Liver (tissue), 10 donors: ENCODE measurements around the gene IQCK. TPM values are rescaled to one million over a fixed set of nuclear protein-coding genes. Genes with fewer than 3 reads are reported as not detected.

Source experiments
- DNase-seq: peaks from one replicate; pipeline ENCODE4 v3.0.0-alpha.2; 2017; ENCODE audit warnings: low spot score
- H3K27ac ChIP-seq, 2 donors: one replicate each; pipeline ENCODE4 v1.7.0; 2013; ENCODE audit warnings: inconsistent platforms in 2 of 2, low read length in 2 of 2, control low read depth in 1 of 2, low read depth in 1 of 2, mild to moderate bottlenecking in 1 of 2
- H3K27me3 ChIP-seq, 4 donors: one replicate each; pipeline versions ENCODE4 v1.6.1 to v1.7.0; 2013; ENCODE audit warnings: low read length in 3 of 4, inconsistent platforms in 1 of 4, mild to moderate bottlenecking in 1 of 4, moderate library complexity in 1 of 4; ENCODE audit not compliant: control insufficient read depth in 4 of 4, insufficient read depth in 4 of 4
- H3K36me3 ChIP-seq, 4 donors: one replicate each; pipeline versions ENCODE4 v1.6.1 to v1.7.0; 2013; ENCODE audit warnings: low read length in 3 of 4, mild to moderate bottlenecking in 3 of 4, low read depth in 1 of 4, moderate library complexity in 1 of 4; ENCODE audit not compliant: control insufficient read depth in 4 of 4, insufficient read depth in 3 of 4
- H3K4me1 ChIP-seq, 4 donors: one replicate each; pipeline versions ENCODE4 v1.6.1 to v1.7.0; 2013; ENCODE audit warnings: low read length in 3 of 4, mild to moderate bottlenecking in 3 of 4, moderate library complexity in 1 of 4; ENCODE audit not compliant: control insufficient read depth in 4 of 4, insufficient read depth in 4 of 4
- H3K4me3 ChIP-seq, 3 donors: one replicate each; pipeline versions ENCODE4 v1.6.1 to v1.7.0; 2013; ENCODE audit warnings: low read length in 3 of 3, control low read depth in 1 of 3, low read depth in 1 of 3, mild to moderate bottlenecking in 1 of 3
- H3K9ac ChIP-seq, 2 donors: one replicate each; pipeline ENCODE4 v1.7.0; 2013; ENCODE audit warnings: low read length in 2 of 2, mild to moderate bottlenecking in 2 of 2, moderate library complexity in 2 of 2, control low read depth in 1 of 2, low read depth in 1 of 2
- H3K9me3 ChIP-seq, 4 donors: one replicate each; pipeline versions ENCODE4 v1.6.1 to v1.7.0; 2013; ENCODE audit warnings: low read length in 3 of 4; ENCODE audit not compliant: control insufficient read depth in 4 of 4
- FOXA1 ChIP-seq: IDR thresholded peaks from 2 replicates; pipeline ENCODE4 v1.6.1; 2016; ENCODE audit warnings: antibody characterized with exemption
- FOXA2 ChIP-seq: IDR thresholded peaks from 2 replicates; pipeline ENCODE4 v1.6.1; 2016; ENCODE audit warnings: antibody characterized with exemption
- HNF4A ChIP-seq, 2 donors: conservative IDR thresholded peaks; 2 replicates each; pipeline ENCODE4 v1.6.1; 2016; ENCODE audit warnings: antibody characterized with exemption in 2 of 2, mild to moderate bottlenecking in 2 of 2
- HNF4G ChIP-seq: IDR thresholded peaks from 2 replicates; pipeline ENCODE4 v1.6.1; 2016; ENCODE audit warnings: antibody characterized with exemption
- JUND ChIP-seq, 2 donors: IDR thresholded peaks; 2 replicates each; pipeline ENCODE4 v1.6.1; 2016; ENCODE audit warnings: antibody characterized with exemption in 2 of 2
- NR2F2 ChIP-seq: IDR thresholded peaks from 2 replicates; pipeline ENCODE4 v1.6.1; 2016; ENCODE audit warnings: antibody characterized with exemption
- RAD21 ChIP-seq, 2 donors: IDR thresholded peaks; 2 replicates each; pipeline ENCODE4 v1.6.1; 2016; ENCODE audit warnings: antibody characterized with exemption in 2 of 2, mild to moderate bottlenecking in 2 of 2
- RXRA ChIP-seq, 2 donors: IDR thresholded peaks; 2 replicates each; pipeline ENCODE4 v1.6.1; 2017 to 2018; ENCODE audit warnings: antibody characterized with exemption in 2 of 2, mild to moderate bottlenecking in 1 of 2
- SP1 ChIP-seq: IDR thresholded peaks from 2 replicates; pipeline ENCODE4 v1.6.1; 2018; ENCODE audit warnings: antibody characterized with exemption, mild to moderate bottlenecking
- WGBS: extraction: QIAGEN DNeasy Blood & Tissue Kit; methylation state at CpG from one replicate; pipeline ENCODE4 v1.1.7; 2013; 5-methylcytosine and 5-hydroxymethylcytosine counted together
- polyA plus RNA-seq, 2 donors: library from polyadenylated mRNA; stranded (reverse) in 1 of 2; unstranded in 1 of 2; fragments of 200-250 nt in 1 of 2; fragments of >200 nt in 1 of 2; fragmentation: Nextera tagmentation in 1 of 2; extraction: Ambion mirVana in 1 of 2; gene quantifications; one replicate each; pipeline versions ENCODE4 v1.2.1 to v1.2.3, GENCODE V29; 2013 to 2015
- small RNA-seq: library from RNA; depleted of rRNA; stranded (forward); fragments of <200 nt; gene quantifications from one replicate; pipeline ENCODE3, GENCODE V24; 2014
- total RNA-seq, 2 donors: library from RNA; depleted of rRNA; stranded (reverse); fragments of >200 nt; gene quantifications; one replicate each; pipeline ENCODE4 v1.2.3, GENCODE V29; 2014
- TF ChIP-seq, protein P1 (sequence below): IDR thresholded peaks from 2 replicates; pipeline ENCODE4 v1.6.1; 2016; ENCODE audit warnings: antibody characterized with exemption
- TF ChIP-seq, protein P2 (sequence below): fragments of 150-350 bp; IDR thresholded peaks from 2 replicates; pipeline ENCODE4 v1.5.1; 2017; ENCODE audit warnings: improper control_type of control experiment, low read depth, low read length; ENCODE audit not compliant: missing input control
- donor health status: healthy.
- donor health status: healthy.
- donor health status: healthy.
- donor health status: healthy.
- donor health status: healthy.

IQCK gene
- total and polyA plus RNA-seq, 4 donors = 2.1 to 4.4 (median 2.9) TPM

DNA sequence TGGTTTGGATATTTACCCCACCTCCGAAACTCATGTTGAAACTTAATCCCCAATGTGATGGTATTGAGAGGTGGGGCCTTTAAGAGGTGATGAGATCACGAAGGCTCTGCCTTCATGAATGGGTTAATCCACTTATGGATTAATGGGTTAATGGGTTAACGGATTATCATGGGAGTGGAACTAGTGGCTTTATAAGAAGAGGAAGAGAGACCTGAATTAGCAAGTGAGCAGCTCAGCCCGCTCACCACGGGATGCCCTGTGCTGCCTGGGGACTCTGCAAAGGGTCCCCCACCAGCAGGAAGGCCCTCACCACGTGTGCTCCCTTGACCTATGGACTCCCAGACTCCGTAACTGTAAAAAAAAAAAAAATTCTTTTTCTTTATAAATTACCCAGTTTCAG, 183.1 kb downstream of the IQCK start:
- no peak for TF ChIP-seq SP1
- TF ChIP-seq RXRA (IDR thresholded peaks at IDR 0.05) = no peak
- no peak for TF ChIP-seq JUND (IDR thresholded peaks at IDR 0.05)
- no peak for TF ChIP-seq HNF4A (conservative IDR thresholded peaks at IDR 0.05)
- TF ChIP-seq FOXA2 = no peak
- TF ChIP-seq HNF4G = no peak
- TF ChIP-seq, protein P1, sequence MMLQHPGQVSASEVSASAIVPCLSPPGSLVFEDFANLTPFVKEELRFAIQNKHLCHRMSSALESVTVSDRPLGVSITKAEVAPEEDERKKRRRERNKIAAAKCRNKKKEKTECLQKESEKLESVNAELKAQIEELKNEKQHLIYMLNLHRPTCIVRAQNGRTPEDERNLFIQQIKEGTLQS = no peak
- TF ChIP-seq NR2F2 = no peak
- TF ChIP-seq FOXA1 = no peak
- TF ChIP-seq, protein P2, sequence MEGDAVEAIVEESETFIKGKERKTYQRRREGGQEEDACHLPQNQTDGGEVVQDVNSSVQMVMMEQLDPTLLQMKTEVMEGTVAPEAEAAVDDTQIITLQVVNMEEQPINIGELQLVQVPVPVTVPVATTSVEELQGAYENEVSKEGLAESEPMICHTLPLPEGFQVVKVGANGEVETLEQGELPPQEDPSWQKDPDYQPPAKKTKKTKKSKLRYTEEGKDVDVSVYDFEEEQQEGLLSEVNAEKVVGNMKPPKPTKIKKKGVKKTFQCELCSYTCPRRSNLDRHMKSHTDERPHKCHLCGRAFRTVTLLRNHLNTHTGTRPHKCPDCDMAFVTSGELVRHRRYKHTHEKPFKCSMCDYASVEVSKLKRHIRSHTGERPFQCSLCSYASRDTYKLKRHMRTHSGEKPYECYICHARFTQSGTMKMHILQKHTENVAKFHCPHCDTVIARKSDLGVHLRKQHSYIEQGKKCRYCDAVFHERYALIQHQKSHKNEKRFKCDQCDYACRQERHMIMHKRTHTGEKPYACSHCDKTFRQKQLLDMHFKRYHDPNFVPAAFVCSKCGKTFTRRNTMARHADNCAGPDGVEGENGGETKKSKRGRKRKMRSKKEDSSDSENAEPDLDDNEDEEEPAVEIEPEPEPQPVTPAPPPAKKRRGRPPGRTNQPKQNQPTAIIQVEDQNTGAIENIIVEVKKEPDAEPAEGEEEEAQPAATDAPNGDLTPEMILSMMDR = no peak
- peaks cover 0 to 3% (median 0%) of the 10 kb centered on the region in 4 donors for H3K4me1 ChIP-seq
- no peak overlapping the region for H3K9ac ChIP-seq

DNA sequence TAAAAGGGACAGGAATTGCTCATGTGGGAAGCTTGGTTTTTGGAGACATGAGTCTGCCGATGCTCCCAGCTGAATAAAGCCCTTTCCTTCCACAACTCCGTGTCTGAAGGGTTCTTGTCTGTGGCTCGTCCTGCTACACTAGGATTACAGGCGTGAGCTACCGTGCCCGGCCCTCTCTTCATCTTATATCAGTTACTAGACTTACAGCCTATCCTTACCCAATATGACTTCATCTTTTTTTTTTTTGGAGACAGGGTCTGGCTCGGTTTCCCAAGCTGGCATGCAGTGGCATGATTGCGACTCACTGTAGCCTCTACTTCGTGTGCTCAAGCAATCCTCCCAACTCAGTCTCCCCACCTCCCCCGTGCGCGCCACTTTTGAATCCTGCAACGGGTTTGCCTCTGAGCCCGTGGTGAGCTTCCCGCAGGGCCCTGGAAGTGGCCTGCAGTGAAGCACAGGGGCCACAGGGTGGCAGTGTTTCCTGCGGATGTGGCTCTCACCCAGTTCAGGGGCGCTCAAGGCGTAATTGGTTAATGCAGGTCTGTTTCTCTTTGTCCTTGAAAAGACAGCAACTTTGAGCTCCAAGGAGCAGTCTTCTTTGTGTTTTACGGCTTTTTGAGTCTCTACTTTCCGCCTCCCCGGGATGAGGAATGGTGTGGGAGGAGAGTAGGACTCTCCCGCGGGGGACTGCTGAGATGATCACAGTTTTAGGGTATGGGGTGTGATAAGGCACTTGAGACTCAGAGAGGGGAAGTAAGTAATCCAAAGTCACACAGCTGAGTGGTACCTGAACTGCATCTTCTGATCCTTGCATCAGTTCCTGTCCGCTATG, 189.3 kb downstream of the IQCK start:
- H3K9me3 ChIP-seq = no peaks in the 10 kb centered on the region
- TF ChIP-seq, protein P2 = peak; percentile 98
- no peak for TF ChIP-seq NR2F2
- peak; percentile 89 to 94 for TF ChIP-seq RAD21 (IDR thresholded peaks at IDR 0.05)
- H3K36me3 ChIP-seq = no peaks in the 10 kb centered on the region
- no peak overlapping the region for H3K4me3 ChIP-seq
- H3K9ac ChIP-seq = no peak overlapping the region
- H3K27ac ChIP-seq = no peak overlapping the region
- H3K27me3 ChIP-seq = no peaks in the 10 kb centered on the region
- 23% methylated on average over 24 of the region's 24 CpGs for WGBS
- H3K4me1 ChIP-seq = peaks cover 0 to 2% (median 0%) of the 10 kb centered on the region in 4 donors
- DNase-seq = peak; percentile 63

More for the DNA sequence above, 183.1 kb downstream of the IQCK start:
- Histone ChIP-seq H3K27me3 (no peaks in the 10 kb centered on the region), H3K27ac (no peak overlapping the region), H3K4me3 (no peak overlapping the region), H3K9me3 (no peaks in the 10 kb centered on the region), H3K36me3 (no peaks in the 10 kb centered on the region)
- DNase-seq = no peak
- WGBS = 75% methylated on average over 7 of the region's 7 CpGs

Small RNAs within 50 kb of the gene (small RNA-seq; reads per million reads assigned to genes)
- not detected for gene LARP7P2

Other genes starting within 250 kb of the IQCK start
- gene GDE1, start 196.2 kb upstream of the IQCK start, total RNA-seq = 10 to 100 TPM; 25.7 to 39.1 TPM
- 10 to 100 TPM; 14.8 to 21.5 TPM for gene GDE1, start 196.2 kb upstream of the IQCK start, polyA plus RNA-seq
- 10 to 100 TPM in 1 of 2 donors, 1 to 10 TPM in 1; 8.2 to 25.0 TPM for gene CCP110, start 194.3 kb upstream of the IQCK start, total RNA-seq
- 1 to 10 TPM; 1.8 to 2.8 TPM for gene CCP110, start 194.3 kb upstream of the IQCK start, polyA plus RNA-seq
- gene VPS35L, start 162.6 kb upstream of the IQCK start, total RNA-seq = 10 to 100 TPM; 16.1 to 18.2 TPM
- gene VPS35L, start 162.6 kb upstream of the IQCK start, polyA plus RNA-seq = 10 to 100 TPM; 10.5 to 14.1 TPM
- 1 to 10 TPM; 4.1 to 5.4 TPM for gene KNOP1, start within 50 bp of the IQCK start, total RNA-seq
- 1 to 10 TPM; 5.9 to 6.7 TPM for gene KNOP1, start within 50 bp of the IQCK start, polyA plus RNA-seq
- gene GPRC5B, start 166.6 kb downstream of the IQCK start, total RNA-seq = 1 to 10 TPM; 1.7 to 3.8 TPM
- gene GPRC5B, start 166.6 kb downstream of the IQCK start, polyA plus RNA-seq = 1 to 10 TPM; 1.5 to 4.7 TPM